ENCODE results near the gene ARHGAP28. TPM values are rescaled to one million over a fixed set of nuclear protein-coding genes. Genes with fewer than 3 reads are reported as not detected.

The ARHGAP28 gene
- total RNA-seq, 1 donor from 2014 or later: 7.6 TPM

DNA sequence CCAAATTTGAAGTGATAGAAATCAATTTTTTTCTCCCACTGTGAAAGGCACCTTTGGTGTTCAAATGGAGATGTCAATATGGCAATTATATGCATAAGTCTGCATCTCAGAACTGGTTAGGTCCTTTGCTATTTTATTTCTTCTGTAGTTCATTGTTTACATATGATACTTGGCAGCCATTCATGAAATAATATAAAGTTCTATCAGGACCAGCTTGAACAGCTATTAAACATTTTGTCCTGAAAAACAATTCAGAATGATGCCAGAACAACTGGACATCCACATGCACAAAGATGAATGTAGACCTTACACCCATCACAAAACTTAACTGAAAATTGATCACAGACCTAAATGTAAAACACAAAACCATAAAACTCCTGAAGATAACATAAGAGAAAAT lies 41.8 kb upstream of the ARHGAP28 start:
- no peak overlapping the region for H3K27ac ChIP-seq
- no peaks in the 10 kb centered on the region for H3K9me3 ChIP-seq
- no peaks in the 10 kb centered on the region for H3K4me1 ChIP-seq
- H3K27me3 ChIP-seq: no peaks in the 10 kb centered on the region
- no peak for DNase-seq (ENCODE audit: extremely low spot score in 2 of 2)
- intact Hi-C loops (cut with DNase I): no loop called here
- H3K36me3 ChIP-seq: no peaks in the 10 kb centered on the region
- no peak overlapping the region for H3K4me3 ChIP-seq
- TF ChIP-seq, protein P1, sequence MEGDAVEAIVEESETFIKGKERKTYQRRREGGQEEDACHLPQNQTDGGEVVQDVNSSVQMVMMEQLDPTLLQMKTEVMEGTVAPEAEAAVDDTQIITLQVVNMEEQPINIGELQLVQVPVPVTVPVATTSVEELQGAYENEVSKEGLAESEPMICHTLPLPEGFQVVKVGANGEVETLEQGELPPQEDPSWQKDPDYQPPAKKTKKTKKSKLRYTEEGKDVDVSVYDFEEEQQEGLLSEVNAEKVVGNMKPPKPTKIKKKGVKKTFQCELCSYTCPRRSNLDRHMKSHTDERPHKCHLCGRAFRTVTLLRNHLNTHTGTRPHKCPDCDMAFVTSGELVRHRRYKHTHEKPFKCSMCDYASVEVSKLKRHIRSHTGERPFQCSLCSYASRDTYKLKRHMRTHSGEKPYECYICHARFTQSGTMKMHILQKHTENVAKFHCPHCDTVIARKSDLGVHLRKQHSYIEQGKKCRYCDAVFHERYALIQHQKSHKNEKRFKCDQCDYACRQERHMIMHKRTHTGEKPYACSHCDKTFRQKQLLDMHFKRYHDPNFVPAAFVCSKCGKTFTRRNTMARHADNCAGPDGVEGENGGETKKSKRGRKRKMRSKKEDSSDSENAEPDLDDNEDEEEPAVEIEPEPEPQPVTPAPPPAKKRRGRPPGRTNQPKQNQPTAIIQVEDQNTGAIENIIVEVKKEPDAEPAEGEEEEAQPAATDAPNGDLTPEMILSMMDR (IDR thresholded peaks at IDR 0.05): no peak
- TF ChIP-seq POLR2A (IDR thresholded peaks at IDR 0.05) (no peak), POLR2AphosphoS5 (IDR thresholded peaks at IDR 0.05; ENCODE audit: insufficient read depth in 1 of 2, low read depth in 1 of 2) (no peak)

DNA sequence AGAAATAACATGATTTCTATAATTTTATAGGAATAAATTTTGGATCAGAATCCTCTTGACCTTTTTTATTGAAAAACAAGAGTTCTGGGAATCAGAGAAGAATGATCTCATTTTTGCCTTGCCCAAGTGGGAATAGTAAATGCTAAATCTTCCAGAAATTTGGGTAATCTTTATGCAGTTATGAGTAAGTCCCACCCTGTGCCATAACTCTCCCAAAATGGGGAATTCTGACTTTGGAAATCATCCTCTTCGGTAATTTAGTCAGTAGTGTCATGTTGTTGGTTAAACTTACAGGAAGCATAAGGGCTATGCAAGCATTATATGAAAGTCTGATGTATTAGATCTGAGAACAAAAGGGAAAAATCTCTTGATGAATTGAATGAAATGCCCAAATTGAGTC lies 20.6 kb upstream of the ARHGAP28 start:
- Histone ChIP-seq H3K27ac (no peak overlapping the region), H3K36me3 (no peaks in the 10 kb centered on the region), H3K27me3 (no peaks in the 10 kb centered on the region), H3K9me3 (no peaks in the 10 kb centered on the region), H3K4me3 (no peak overlapping the region), H3K4me1 (no peaks in the 10 kb centered on the region)
- DNase-seq (ENCODE audit: extremely low spot score in 2 of 2): no peak
- intact Hi-C loops (cut with DNase I): no loop called here
- no peak for TF ChIP-seq POLR2A (IDR thresholded peaks at IDR 0.05)

DNA sequence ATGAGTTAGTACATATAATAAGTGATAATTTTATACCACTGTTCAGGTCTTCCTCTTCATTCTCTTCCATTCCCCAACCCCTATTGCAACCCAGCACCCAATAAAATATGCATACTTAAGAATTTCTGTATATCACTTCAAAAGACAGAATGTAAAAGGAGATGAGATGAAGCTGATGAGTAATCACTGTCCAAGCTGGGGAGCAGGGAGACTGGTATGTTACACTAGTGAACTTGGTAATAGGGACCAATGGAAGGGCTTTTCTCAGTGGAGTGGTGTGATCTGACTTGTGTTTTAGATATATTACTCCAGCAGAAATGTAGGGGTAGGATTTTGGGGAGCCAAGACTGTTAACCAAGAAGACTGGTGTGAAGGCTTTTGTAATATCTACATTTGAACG lies 18.0 kb upstream of the ARHGAP28 start:
- H3K4me3 ChIP-seq: no peak overlapping the region
- no peak overlapping the region for H3K27ac ChIP-seq
- intact Hi-C loops (cut with DNase I): no loop called here
- no peaks in the 10 kb centered on the region for H3K9me3 ChIP-seq
- DNase-seq (ENCODE audit: extremely low spot score in 2 of 2): no peak
- TF ChIP-seq POLR2AphosphoS5 (IDR thresholded peaks at IDR 0.05; ENCODE audit: insufficient read depth in 1 of 2, low read depth in 1 of 2) (no peak), POLR2A (IDR thresholded peaks at IDR 0.05) (no peak)
- TF ChIP-seq, protein P1 (IDR thresholded peaks at IDR 0.05): no peak
- no peaks in the 10 kb centered on the region for H3K4me1 ChIP-seq
- no peaks in the 10 kb centered on the region for H3K36me3 ChIP-seq
- H3K27me3 ChIP-seq: no peaks in the 10 kb centered on the region

- TF ChIP-seq, protein P1 (IDR thresholded peaks at IDR 0.05): no peak
- TF ChIP-seq POLR2AphosphoS5 (IDR thresholded peaks at IDR 0.05; ENCODE audit: insufficient read depth in 1 of 2, low read depth in 1 of 2): no peak
- no peak for TF ChIP-seq POLR2A (IDR thresholded peaks at IDR 0.05)
- H3K27me3 ChIP-seq: no peaks in the 10 kb centered on the region
- intact Hi-C loops (cut with DNase I): no loop called here
- H3K36me3 ChIP-seq: no peaks in the 10 kb centered on the region
- H3K4me3 ChIP-seq: no peak overlapping the region
- no peak for DNase-seq (ENCODE audit: extremely low spot score in 2 of 2)
- no peaks in the 10 kb centered on the region for H3K4me1 ChIP-seq
- no peak overlapping the region for H3K27ac ChIP-seq
- H3K9me3 ChIP-seq: no peaks in the 10 kb centered on the region
Observed at GRCh38 chr18:6712401-6712800, 17.1 kb upstream of the ARHGAP28 start.

GRCh38 chr18:6714010-6714409 lies 15.5 kb upstream of the ARHGAP28 start:
- Histone ChIP-seq H3K4me3 (no peak overlapping the region), H3K36me3 (no peaks in the 10 kb centered on the region), H3K9me3 (no peaks in the 10 kb centered on the region), H3K4me1 (no peaks in the 10 kb centered on the region), H3K27ac (no peak overlapping the region), H3K27me3 (no peaks in the 10 kb centered on the region)
- no peak for DNase-seq (ENCODE audit: extremely low spot score in 2 of 2)
- intact Hi-C loops (cut with DNase I): no loop called here
- TF ChIP-seq, protein P1 (IDR thresholded peaks at IDR 0.05): no peak
- TF ChIP-seq POLR2A (IDR thresholded peaks at IDR 0.05): no peak
- TF ChIP-seq POLR2AphosphoS5 (IDR thresholded peaks at IDR 0.05; ENCODE audit: insufficient read depth in 1 of 2, low read depth in 1 of 2): no peak

DNA sequence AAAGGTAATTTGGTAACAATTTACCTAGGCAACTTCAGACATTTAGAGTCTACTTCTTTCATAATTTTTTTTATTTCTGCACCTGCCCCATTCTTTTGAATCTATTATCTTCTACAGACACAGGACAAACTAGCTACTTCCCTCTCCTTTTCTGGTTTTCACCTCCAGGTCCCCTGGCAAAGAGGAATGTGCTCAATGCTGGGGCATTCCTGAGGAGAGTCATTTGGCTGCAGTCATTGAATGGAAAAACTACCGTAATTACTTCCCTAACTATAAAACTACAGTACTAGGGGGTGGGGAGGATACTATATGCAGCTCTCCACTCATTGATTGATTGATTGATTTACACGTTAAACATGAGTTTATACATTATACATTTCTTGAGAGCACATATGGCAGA lies 11.2 kb upstream of the ARHGAP28 start:
- Histone ChIP-seq H3K4me3 (no peak overlapping the region), H3K27me3 (no peaks in the 10 kb centered on the region), H3K9me3 (no peaks in the 10 kb centered on the region), H3K36me3 (no peaks in the 10 kb centered on the region), H3K27ac (no peak overlapping the region), H3K4me1 (no peaks in the 10 kb centered on the region)
- intact Hi-C loops (cut with DNase I): no loop called here
- no peak for DNase-seq (ENCODE audit: extremely low spot score in 2 of 2)
- TF ChIP-seq, protein P1 (IDR thresholded peaks at IDR 0.05): no peak
- TF ChIP-seq POLR2A (IDR thresholded peaks at IDR 0.05) (no peak), POLR2AphosphoS5 (IDR thresholded peaks at IDR 0.05; ENCODE audit: insufficient read depth in 1 of 2, low read depth in 1 of 2) (no peak)

All from vagina (tissue), 2 donors.